GM23338 (cell line): ENCODE results near the gene TUBB4A. TPM values are rescaled to one million over a fixed set of nuclear protein-coding genes. Genes with fewer than 3 reads are reported as not detected.

ENCODE experiments used
- ATAC-seq: fragments of 200-7000 bp; cut with Tn5 transposase; 3 replicates; pipeline ENCODE4 v1.9.1; 2020
- DNase-seq: peaks from one replicate; pipeline ENCODE4 v3.0.0-alpha.2; 2015; ENCODE audit warnings: low spot score
- H2AFZ ChIP-seq: fragments of 200-600 bp; sonication (generic); 2 replicates; pipeline ENCODE4 v1.8.0; 2016; ENCODE audit warnings: antibody characterized with exemption, mild to moderate bottlenecking, moderate library complexity
- H3F3A ChIP-seq: fragments of 200-600 bp; sonication (generic); replicated peaks from 2 replicates; pipeline ENCODE4 v1.8.0; 2017; ENCODE audit warnings: antibody characterized with exemption, mixed run types, low read depth
- H3K27ac ChIP-seq: fragments of 200-600 bp; sonication (generic); 2 replicates; pipeline ENCODE4 v1.6.1; 2016; ENCODE audit warnings: low read depth
- H3K27me3 ChIP-seq: fragments of 200-600 bp; sonication (generic); 2 replicates; pipeline ENCODE4 v1.8.0; 2016; ENCODE audit warnings: mild to moderate bottlenecking, mixed run types, moderate library complexity; ENCODE audit not compliant: insufficient read depth
- H3K36me3 ChIP-seq: fragments of 200-600 bp; sonication (generic); 2 replicates; pipeline ENCODE4 v1.8.0; 2016; ENCODE audit warnings: mild to moderate bottlenecking; ENCODE audit not compliant: insufficient read depth
- H3K4me1 ChIP-seq: fragments of 200-600 bp; sonication (generic); 2 replicates; pipeline ENCODE4 v1.8.0; 2016; ENCODE audit warnings: mild to moderate bottlenecking, moderate library complexity; ENCODE audit not compliant: insufficient read depth
- H3K4me2 ChIP-seq: fragments of 200-600 bp; sonication (generic); 2 replicates; pipeline ENCODE4 v1.7.1; 2017; ENCODE audit warnings: mixed run types
- H3K4me3 ChIP-seq: fragments of 200-600 bp; sonication (generic); 2 replicates; pipeline ENCODE4 v1.6.1; 2016; ENCODE audit warnings: mixed run types
- H3K79me2 ChIP-seq: fragments of 200-600 bp; sonication (generic); replicated peaks from 2 replicates; pipeline ENCODE4 v1.8.0; 2017; ENCODE audit warnings: mild to moderate bottlenecking; ENCODE audit not compliant: insufficient read depth
- H3K9me2 ChIP-seq: fragments of 200-600 bp; sonication (generic); 2 replicates; pipeline ENCODE4 v1.8.0; 2017; ENCODE audit not compliant: insufficient read depth
- H4K20me1 ChIP-seq: fragments of 200-600 bp; sonication (generic); replicated peaks from 2 replicates; pipeline ENCODE4 v1.8.0; 2017; ENCODE audit warnings: mild to moderate bottlenecking; ENCODE audit not compliant: insufficient read depth
- H3K27ac Mint-ChIP-seq: 2 replicates; pipeline ENCODE4 v1.8.0; 2020; ENCODE audit warnings: inconsistent platforms, mild to moderate bottlenecking, moderate library complexity, mixed read lengths
- H3K27me3 Mint-ChIP-seq: 3 replicates; pipeline ENCODE4 v1.8.0; 2022; ENCODE audit warnings: low read depth, mild to moderate bottlenecking, moderate library complexity, mixed read lengths, inconsistent platforms; ENCODE audit not compliant: insufficient read depth, poor library complexity
- H3K36me3 Mint-ChIP-seq: 3 replicates; pipeline ENCODE4 v1.8.0; 2021; ENCODE audit warnings: low read depth, mild to moderate bottlenecking, inconsistent platforms, moderate library complexity, mixed read lengths
- H3K4me1 Mint-ChIP-seq: 3 replicates; pipeline ENCODE4 v1.8.0; 2020; ENCODE audit warnings: mild to moderate bottlenecking, inconsistent platforms, mixed read lengths
- H3K4me3 Mint-ChIP-seq: 3 replicates; pipeline ENCODE4 v1.8.0; 2021; ENCODE audit warnings: moderate library complexity, mild to moderate bottlenecking, inconsistent platforms, mixed read lengths
- H3K9me3 Mint-ChIP-seq: 3 replicates; pipeline ENCODE4 v1.8.0; 2020; ENCODE audit warnings: moderate library complexity, mild to moderate bottlenecking, inconsistent platforms, mixed read lengths
- EZH2 ChIP-seq: fragments of 200-600 bp; sonication (generic); IDR thresholded peaks from one replicate; pipeline ENCODE4 v1.8.0; 2017; ENCODE audit warnings: antibody characterized with exemption, mild to moderate bottlenecking, low read depth; ENCODE audit not compliant: unreplicated experiment
- EZH2phosphoT487 ChIP-seq: fragments of 200-600 bp; sonication (generic); IDR thresholded peaks from one replicate; pipeline ENCODE4 v1.8.1; 2018; ENCODE audit warnings: antibody characterized with exemption; ENCODE audit not compliant: unreplicated experiment
- POLR2AphosphoS5 ChIP-seq: IDR thresholded peaks from 2 replicates; pipeline ENCODE4 v1.6.1; 2016; ENCODE audit warnings: antibody characterized with exemption, low read depth
- STAT1 ChIP-seq: IDR thresholded peaks from one replicate; pipeline ENCODE4 v1.6.1; 2016; ENCODE audit warnings: antibody characterized with exemption; ENCODE audit not compliant: unreplicated experiment
- ZNF114 ChIP-seq: fragments of 250-450 bp; sonication (Bioruptor Pico); IDR thresholded peaks from 2 replicates; pipeline ENCODE4 v1.5.0; 2020; ENCODE audit warnings: mild to moderate bottlenecking, moderate library complexity
- polyA plus RNA-seq: library from polyadenylated mRNA; unstranded; fragments of >200 nt; fragmentation: Nextera tagmentation; extraction: Ambion mirVana; gene quantifications from 2 replicates; pipeline ENCODE4 v1.2.1, GENCODE V29; 2016
- total RNA-seq: library from RNA; depleted of rRNA; stranded (reverse); fragments of >200 nt; shearing (Covaris generic); gene quantifications from 2 replicates; pipeline ENCODE4 v1.2.3, GENCODE V29; 2014
- TF ChIP-seq, protein P1 (sequence below): IDR thresholded peaks from one replicate; pipeline ENCODE4 v1.6.1; 2018; ENCODE audit warnings: antibody characterized with exemption; ENCODE audit not compliant: unreplicated experiment
- TF ChIP-seq, protein P2 (sequence below): fragments of 250-450 bp; sonication (Bioruptor Pico); IDR thresholded peaks from 2 replicates; pipeline ENCODE4 v1.5.0; 2020; ENCODE audit warnings: mild to moderate bottlenecking, moderate library complexity

The TUBB4A gene
- total and polyA plus RNA-seq, 2 experiments from 2014 or later, result 32.9 to 41.7 TPM

DNA sequence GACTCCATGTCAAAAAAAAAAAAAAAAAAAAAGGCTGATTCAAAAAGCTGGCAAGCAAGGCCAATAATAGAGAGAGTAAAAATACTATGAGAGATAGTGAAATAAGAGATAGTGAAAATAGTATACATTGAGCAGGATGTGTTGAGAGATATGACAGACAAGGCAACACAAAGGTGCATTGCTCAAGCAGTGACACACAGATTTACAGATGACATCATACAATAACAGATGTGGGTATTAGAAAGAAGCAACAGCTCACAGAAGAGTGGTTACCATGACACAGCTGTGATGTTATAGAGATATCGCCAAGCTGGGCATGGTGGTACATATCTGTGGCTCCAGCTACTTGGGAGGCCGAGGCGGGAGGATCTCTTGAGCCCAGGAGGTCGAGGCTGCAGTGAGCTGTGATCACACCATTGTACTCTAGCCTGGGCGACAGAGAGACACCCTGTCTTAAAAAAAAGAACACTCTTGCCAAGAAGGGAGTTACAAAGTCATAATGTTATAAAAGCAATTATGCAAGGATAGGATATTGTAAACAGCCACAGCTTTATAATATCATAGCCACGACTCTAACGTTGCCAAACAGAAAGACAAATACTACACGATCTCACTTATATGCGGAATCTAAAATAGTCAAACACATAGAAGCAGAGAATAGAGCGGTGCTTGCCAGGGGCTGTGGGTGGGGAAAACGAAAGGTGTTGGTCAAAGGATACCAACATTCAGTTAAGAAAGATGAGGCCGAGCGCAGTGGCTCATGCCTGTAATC lies 39.0 kb upstream of the TUBB4A start:
- peaks cover 1% of the 10 kb centered on the region for H3K27me3 Mint-ChIP-seq

More for the DNA sequence above, 39.0 kb upstream of the TUBB4A start:
- H3K4me3 Mint-ChIP-seq, result no peak overlapping the region
- H3K27ac Mint-ChIP-seq, result no peak overlapping the region
- DNase-seq (no peak), ATAC-seq (no peak)
- Histone ChIP-seq H3K4me2 (no peak overlapping the region), H3K4me3 (no peak overlapping the region), H3K27me3 (no peaks in the 10 kb centered on the region), H3K36me3 (no peaks in the 10 kb centered on the region; the same call in 1 of the 2 replicates), H3K27ac (no peak overlapping the region), H4K20me1 (no peaks in the 10 kb centered on the region), H3K79me2 (no peaks in the 10 kb centered on the region), H2AFZ (no peak overlapping the region), H3F3A (no peaks in the 10 kb centered on the region), H3K9me2 (no peaks in the 10 kb centered on the region), H3K4me1 (no peaks in the 10 kb centered on the region)
- H3K4me1 Mint-ChIP-seq, result no peaks in the 10 kb centered on the region
- peaks cover 76% of the 10 kb centered on the region for H3K9me3 Mint-ChIP-seq
- no peak for TF ChIP-seq ZNF114 (CRISPR knock-in tag)
- TF ChIP-seq POLR2AphosphoS5, result no peak
- TF ChIP-seq EZH2, result no peak
- TF ChIP-seq, protein P1, sequence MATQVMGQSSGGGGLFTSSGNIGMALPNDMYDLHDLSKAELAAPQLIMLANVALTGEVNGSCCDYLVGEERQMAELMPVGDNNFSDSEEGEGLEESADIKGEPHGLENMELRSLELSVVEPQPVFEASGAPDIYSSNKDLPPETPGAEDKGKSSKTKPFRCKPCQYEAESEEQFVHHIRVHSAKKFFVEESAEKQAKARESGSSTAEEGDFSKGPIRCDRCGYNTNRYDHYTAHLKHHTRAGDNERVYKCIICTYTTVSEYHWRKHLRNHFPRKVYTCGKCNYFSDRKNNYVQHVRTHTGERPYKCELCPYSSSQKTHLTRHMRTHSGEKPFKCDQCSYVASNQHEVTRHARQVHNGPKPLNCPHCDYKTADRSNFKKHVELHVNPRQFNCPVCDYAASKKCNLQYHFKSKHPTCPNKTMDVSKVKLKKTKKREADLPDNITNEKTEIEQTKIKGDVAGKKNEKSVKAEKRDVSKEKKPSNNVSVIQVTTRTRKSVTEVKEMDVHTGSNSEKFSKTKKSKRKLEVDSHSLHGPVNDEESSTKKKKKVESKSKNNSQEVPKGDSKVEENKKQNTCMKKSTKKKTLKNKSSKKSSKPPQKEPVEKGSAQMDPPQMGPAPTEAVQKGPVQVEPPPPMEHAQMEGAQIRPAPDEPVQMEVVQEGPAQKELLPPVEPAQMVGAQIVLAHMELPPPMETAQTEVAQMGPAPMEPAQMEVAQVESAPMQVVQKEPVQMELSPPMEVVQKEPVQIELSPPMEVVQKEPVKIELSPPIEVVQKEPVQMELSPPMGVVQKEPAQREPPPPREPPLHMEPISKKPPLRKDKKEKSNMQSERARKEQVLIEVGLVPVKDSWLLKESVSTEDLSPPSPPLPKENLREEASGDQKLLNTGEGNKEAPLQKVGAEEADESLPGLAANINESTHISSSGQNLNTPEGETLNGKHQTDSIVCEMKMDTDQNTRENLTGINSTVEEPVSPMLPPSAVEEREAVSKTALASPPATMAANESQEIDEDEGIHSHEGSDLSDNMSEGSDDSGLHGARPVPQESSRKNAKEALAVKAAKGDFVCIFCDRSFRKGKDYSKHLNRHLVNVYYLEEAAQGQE, result no peak
- TF ChIP-seq STAT1, result no peak
- no peak for TF ChIP-seq EZH2phosphoT487
- TF ChIP-seq, protein P2, sequence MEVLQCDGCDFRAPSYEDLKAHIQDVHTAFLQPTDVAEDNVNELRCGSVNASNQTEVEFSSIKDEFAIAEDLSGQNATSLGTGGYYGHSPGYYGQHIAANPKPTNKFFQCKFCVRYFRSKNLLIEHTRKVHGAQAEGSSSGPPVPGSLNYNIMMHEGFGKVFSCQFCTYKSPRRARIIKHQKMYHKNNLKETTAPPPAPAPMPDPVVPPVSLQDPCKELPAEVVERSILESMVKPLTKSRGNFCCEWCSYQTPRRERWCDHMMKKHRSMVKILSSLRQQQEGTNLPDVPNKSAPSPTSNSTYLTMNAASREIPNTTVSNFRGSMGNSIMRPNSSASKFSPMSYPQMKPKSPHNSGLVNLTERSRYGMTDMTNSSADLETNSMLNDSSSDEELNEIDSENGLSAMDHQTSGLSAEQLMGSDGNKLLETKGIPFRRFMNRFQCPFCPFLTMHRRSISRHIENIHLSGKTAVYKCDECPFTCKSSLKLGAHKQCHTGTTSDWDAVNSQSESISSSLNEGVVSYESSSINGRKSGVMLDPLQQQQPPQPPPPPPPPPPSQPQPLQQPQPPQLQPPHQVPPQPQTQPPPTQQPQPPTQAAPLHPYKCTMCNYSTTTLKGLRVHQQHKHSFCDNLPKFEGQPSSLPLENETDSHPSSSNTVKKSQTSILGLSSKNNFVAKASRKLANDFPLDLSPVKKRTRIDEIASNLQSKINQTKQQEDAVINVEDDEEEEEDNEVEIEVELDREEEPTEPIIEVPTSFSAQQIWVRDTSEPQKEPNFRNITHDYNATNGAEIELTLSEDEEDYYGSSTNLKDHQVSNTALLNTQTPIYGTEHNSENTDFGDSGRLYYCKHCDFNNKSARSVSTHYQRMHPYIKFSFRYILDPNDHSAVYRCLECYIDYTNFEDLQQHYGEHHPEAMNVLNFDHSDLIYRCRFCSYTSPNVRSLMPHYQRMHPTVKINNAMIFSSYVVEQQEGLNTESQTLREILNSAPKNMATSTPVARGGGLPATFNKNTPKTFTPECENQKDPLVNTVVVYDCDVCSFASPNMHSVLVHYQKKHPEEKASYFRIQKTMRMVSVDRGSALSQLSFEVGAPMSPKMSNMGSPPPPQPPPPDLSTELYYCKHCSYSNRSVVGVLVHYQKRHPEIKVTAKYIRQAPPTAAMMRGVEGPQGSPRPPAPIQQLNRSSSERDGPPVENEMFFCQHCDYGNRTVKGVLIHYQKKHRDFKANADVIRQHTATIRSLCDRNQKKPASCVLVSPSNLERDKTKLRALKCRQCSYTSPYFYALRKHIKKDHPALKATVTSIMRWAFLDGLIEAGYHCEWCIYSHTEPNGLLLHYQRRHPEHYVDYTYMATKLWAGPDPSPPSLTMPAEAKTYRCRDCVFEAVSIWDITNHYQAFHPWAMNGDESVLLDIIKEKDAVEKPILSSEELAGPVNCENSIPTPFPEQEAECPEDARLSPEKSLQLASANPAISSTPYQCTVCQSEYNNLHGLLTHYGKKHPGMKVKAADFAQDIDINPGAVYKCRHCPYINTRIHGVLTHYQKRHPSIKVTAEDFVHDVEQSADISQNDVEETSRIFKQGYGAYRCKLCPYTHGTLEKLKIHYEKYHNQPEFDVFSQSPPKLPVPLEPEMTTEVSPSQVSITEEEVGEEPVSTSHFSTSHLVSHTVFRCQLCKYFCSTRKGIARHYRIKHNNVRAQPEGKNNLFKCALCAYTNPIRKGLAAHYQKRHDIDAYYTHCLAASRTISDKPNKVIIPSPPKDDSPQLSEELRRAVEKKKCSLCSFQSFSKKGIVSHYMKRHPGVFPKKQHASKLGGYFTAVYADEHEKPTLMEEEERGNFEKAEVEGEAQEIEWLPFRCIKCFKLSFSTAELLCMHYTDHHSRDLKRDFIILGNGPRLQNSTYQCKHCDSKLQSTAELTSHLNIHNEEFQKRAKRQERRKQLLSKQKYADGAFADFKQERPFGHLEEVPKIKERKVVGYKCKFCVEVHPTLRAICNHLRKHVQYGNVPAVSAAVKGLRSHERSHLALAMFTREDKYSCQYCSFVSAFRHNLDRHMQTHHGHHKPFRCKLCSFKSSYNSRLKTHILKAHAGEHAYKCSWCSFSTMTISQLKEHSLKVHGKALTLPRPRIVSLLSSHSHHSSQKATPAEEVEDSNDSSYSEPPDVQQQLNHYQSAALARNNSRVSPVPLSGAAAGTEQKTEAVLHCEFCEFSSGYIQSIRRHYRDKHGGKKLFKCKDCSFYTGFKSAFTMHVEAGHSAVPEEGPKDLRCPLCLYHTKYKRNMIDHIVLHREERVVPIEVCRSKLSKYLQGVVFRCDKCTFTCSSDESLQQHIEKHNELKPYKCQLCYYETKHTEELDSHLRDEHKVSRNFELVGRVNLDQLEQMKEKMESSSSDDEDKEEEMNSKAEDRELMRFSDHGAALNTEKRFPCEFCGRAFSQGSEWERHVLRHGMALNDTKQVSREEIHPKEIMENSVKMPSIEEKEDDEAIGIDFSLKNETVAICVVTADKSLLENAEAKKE (CRISPR knock-in tag), result no peak
- H3K36me3 Mint-ChIP-seq, result peaks cover 21% of the 10 kb centered on the region
